ENCODE results near the gene IRF2BPL. TPM values are rescaled to one million over a fixed set of nuclear protein-coding genes. Genes with fewer than 3 reads are reported as not detected.

Gene IRF2BPL
- total and polyA plus RNA-seq, 9 of the 15 experiments (the other 6 are each of a cell fraction or from before 2014, with no cell fraction given): 0.52 to 21.6 (median 2.5) TPM

GRCh38 chr14:77037215-77037937 is 8.9 kb upstream of the IRF2BPL start:
- peaks cover 45 to 48% of the 10 kb centered on the region in 2 experiments for H3K4me1 ChIP-seq (replicated peaks in 1 of 2; ENCODE audit: control insufficient read depth in 2 of 2, insufficient read depth in 2 of 2, low read length in 2 of 2)
- H3K9me1 ChIP-seq (ENCODE audit: control insufficient read depth, insufficient read depth, low read length): no peaks in the 10 kb centered on the region
- no TSS peak for BruUV-seq (replicated peaks)
- TF ChIP-seq ZNF274 (IDR thresholded peaks at IDR 0.05; ENCODE audit: borderline replicate concordance, low read depth, low read length) (no peak), POLR2AphosphoS2 (IDR thresholded peaks at IDR 0.05; ENCODE audit: low read length) (no peak), MAZ (CRISPR knock-in tag; conservative IDR thresholded peaks at IDR 0.05 in 1 of 2, IDR thresholded peaks at IDR 0.05 in 1 of 2) (no peak), THRAP3 (IDR thresholded peaks at IDR 0.05; ENCODE audit: borderline replicate concordance) (no peak), TEAD4 (IDR thresholded peaks at IDR 0.05; ENCODE audit: low read length) (no peak), TEAD4 (CRISPR knock-in tag; IDR thresholded peaks at IDR 0.05; ENCODE audit: borderline replicate concordance) (no peak), ZNF12 (CRISPR knock-in tag; IDR thresholded peaks at IDR 0.05) (no peak), PML (IDR thresholded peaks at IDR 0.05; ENCODE audit: low read length) (no peak), FOS (IDR thresholded peaks at IDR 0.05; ENCODE audit: extremely low read depth, insufficient read length) (no peak), RCOR1 (IDR thresholded peaks at IDR 0.05; ENCODE audit: borderline replicate concordance in 1 of 2, low read depth in 2 of 2, low read length in 2 of 2) (no peak), SMAD2 (IDR thresholded peaks at IDR 0.05; ENCODE audit: low read depth, low read length) (no peak), IFI16 (CRISPR knock-in tag; IDR thresholded peaks at IDR 0.05) (no peak), NUFIP1 (IDR thresholded peaks at IDR 0.05; ENCODE audit: partially characterized antibody) (no peak), NFE2 (IDR thresholded peaks at IDR 0.05; ENCODE audit: low read depth) (no peak), RNF219 (CRISPR knock-in tag; IDR thresholded peaks at IDR 0.05) (no peak), OTX1 (CRISPR knock-in tag; IDR thresholded peaks at IDR 0.05) (no peak)
- FAIRE-seq (no peak), ATAC-seq (no peak), DNase-seq (ENCODE audit: extremely low read depth in 1 of 4, low spot score in 3 of 4) (no peak)
- peak overlapping the region; percentile 87 for H2AFZ ChIP-seq (ENCODE audit: low read depth, low read length)
- H3K9me3 ChIP-seq (replicated peaks; ENCODE audit: control insufficient read depth, insufficient read depth, low read depth, low read length): no peaks in the 10 kb centered on the region
- no peak overlapping the region for H3K4me2 ChIP-seq (ENCODE audit: insufficient read depth, low read length)
- CTCF ChIA-PET (ENCODE audit: low intra/inter-chr PET ratio): no interaction called here
- H3K36me3 ChIP-seq (ENCODE audit: control insufficient read depth, insufficient read depth, low read length): no peaks in the 10 kb centered on the region
- no peak overlapping the region for H3K4me3 ChIP-seq
- WGBS (ENCODE audit: insufficient coverage, low coverage, missing lambda C conversion rate): 90% methylated on average over 15 of the region's 16 CpGs
- in situ Hi-C loops (cut with MboI): no loop called here
- POLR2A ChIA-PET: interaction anchor here (0.8 to 0.9 kb wide), 2 partner anchors 10 to 61 kb away, joined by 3 to 4 read pairs; no protein-coding TSS in a partner anchor
- intact Hi-C loops (cut with micrococcal nuclease): no loop called here
- H3K79me2 ChIP-seq (ENCODE audit: control insufficient read depth, insufficient read depth, low read length): no peaks in the 10 kb centered on the region
- no peak overlapping the region; a peak in 1 of 4 replicates for H3K9ac ChIP-seq (ENCODE audit: insufficient read depth in 1 of 2, low read depth in 2 of 2, low read length in 2 of 2)
- no peaks in the 10 kb centered on the region for H4K20me1 ChIP-seq (replicated peaks; ENCODE audit: control insufficient read depth, insufficient read depth, low read length)
- no peaks in the 10 kb centered on the region for H3K27me3 ChIP-seq (ENCODE audit: control insufficient read depth in 2 of 2, insufficient read depth in 2 of 2, low read length in 2 of 2)
- H3K27ac ChIP-seq (ENCODE audit: extremely low read depth, low read depth, low read length): no peak overlapping the region

Data from K562 (cell line).